A549 treated with Hydrocortisone at 1 μM for 4 hours (cell line): Measurements from ENCODE around the gene PCDHAC2. TPM values are rescaled to one million over a fixed set of nuclear protein-coding genes. Genes with fewer than 3 reads are reported as not detected.

Experiments used
- total RNA-seq: library from RNA; stranded (reverse); fragments of 200-300 nt; extraction: Qiagen RNA extraction; gene quantifications from 5 replicates; pipeline ENCODE4 v1.2.3, GENCODE V29; 2022

The PCDHAC2 gene, protein sequence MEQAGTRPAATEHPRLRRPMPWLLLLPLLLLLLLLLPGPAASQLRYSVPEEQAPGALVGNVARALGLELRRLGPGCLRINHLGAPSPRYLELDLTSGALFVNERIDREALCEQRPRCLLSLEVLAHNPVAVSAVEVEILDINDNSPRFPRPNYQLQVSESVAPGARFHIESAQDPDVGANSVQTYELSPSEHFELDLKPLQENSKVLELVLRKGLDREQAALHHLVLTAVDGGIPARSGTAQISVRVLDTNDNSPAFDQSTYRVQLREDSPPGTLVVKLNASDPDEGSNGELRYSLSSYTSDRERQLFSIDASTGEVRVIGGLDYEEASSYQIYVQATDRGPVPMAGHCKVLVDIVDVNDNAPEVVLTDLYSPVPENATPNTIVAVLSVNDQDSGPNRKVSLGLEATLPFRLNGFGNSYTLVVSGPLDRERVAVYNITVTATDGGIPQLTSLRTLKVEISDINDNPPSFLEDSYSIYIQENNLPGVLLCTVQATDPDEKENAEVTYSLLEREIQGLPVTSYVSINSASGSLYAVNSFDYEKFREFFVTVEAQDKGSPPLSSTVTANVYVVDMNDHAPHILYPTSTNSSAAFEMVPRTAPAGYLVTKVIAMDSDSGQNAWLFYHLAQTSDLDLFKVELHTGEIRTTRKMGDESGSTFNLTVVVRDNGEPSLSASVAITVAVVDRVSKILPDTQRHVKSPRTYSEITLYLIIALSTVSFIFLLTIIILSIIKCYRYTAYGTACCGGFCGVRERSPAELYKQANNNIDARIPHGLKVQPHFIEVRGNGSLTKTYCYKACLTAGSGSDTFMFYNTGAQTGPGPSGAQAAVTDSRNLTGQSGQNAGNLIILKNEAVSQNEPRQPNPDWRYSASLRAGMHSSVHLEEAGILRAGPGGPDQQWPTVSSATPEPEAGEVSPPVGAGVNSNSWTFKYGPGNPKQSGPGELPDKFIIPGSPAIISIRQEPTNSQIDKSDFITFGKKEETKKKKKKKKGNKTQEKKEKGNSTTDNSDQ
- total RNA-seq: 3.3 to 4.9 TPM (median 3.7 TPM) in 5 replicates

DNA sequence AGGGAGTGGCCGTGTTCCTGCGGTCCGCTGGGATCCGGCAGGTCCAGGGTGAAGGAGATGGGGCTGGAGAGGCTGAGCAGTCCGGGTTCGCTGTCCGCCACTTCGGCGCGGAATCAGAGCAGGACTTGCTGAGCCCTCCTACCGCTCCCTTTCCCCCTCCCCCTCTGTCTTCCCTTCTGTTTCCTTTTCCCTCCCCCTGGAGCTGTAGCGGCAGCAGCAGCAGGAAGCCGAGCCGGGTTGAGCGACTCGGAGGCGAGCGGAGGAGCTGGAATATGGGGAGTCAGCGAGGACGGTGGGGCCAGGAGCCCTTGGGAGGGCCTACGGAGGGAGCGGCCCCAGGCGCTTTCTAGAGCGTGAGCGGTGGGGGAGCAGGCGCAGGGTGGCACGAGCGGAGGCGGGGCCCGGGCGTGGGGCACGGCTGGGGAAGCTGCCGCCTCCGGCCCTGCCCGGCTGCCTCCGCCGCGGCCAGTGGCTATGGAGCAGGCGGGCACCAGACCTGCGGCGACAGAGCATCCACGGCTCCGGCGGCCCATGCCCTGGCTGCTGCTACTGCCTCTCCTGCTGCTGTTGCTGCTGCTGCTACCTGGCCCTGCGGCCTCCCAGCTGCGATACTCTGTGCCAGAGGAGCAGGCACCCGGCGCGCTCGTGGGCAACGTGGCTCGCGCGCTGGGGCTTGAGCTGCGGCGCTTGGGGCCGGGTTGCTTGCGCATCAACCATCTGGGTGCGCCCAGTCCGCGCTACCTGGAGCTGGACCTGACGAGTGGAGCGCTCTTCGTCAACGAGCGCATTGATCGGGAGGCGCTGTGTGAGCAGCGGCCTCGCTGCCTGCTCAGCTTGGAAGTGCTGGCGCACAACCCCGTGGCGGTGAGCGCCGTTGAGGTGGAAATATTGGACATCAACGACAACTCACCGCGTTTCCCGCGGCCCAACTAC, at the start of gene PCDHAC2:
PCDHAC2 (plus strand) TSS at position 184 of the 933 bp plus-strand sequence; CDS start at position 475, 291 bp downstream.

DNA sequence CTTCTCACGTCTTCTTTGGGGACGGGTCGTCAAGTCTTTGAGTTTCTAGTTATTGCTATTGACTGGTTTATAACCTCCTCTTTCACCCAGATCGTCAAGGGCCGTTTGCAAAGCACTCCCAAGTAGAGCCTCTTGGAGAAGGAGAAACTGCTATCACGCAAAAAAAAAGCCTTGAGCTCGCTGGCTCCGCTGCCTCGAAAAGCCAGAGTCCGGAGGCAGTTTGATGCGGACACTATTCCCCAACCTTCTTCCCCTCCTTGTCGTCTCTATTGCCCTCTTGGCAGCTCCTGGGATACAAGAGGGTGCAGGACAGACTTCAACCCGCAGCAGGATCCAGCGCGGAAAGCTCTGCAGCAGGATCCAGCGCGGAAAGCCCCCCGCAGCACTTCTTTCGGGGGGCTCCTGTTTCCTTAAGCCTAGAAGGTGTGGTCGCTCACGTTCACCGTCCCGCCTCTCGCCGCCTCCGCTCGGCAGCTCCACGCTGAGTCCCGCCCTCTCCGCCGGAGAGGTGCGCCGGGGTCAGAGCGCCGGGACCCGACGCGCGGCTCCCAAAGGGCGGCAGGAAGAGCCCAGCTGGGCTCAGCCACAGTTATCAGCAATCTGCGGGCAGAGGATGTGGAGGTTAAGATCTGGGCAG, 40.4 kb upstream of the PCDHAC2 start, which contains the start of gene PCDHAC1:
PCDHAC1 (plus strand) TSS at position 494 of the 637 bp plus-strand sequence. CDS start 594 bp downstream, outside the sequence.

Other genes starting within 250 kb of the PCDHAC2 start
- 0.14 to 0.29 TPM (median 0.23 TPM) in 5 replicates for gene PCDHA1, start 180.3 kb upstream of the PCDHAC2 start, total RNA-seq
- 0.06 to 0.08 TPM (median 0.06 TPM) in 3 of 5 replicates, not detected in the others for gene PCDHA2, start 171.6 kb upstream of the PCDHAC2 start, total RNA-seq
- 0.66 to 1.0 TPM (median 0.82 TPM) in 5 replicates for gene PCDHA3, start 165.4 kb upstream of the PCDHAC2 start, total RNA-seq
- gene PCDHA4, start 159.4 kb upstream of the PCDHAC2 start, total RNA-seq: 1.1 to 1.9 TPM (median 1.9 TPM) in 5 replicates
- gene PCDHA5, start 144.9 kb upstream of the PCDHAC2 start, total RNA-seq: 0.70 to 1.1 TPM (median 0.76 TPM) in 5 replicates
- gene PCDHA6, start 138.5 kb upstream of the PCDHAC2 start, total RNA-seq: 0.05 to 0.08 TPM (median 0.08 TPM) in 3 of 5 replicates, not detected in the others
- 0.05 to 0.16 TPM (median 0.09 TPM) in 5 replicates for gene PCDHA7, start 132.2 kb upstream of the PCDHAC2 start, total RNA-seq
- gene PCDHA8, start 125.3 kb upstream of the PCDHAC2 start, total RNA-seq: 0.05 to 0.09 TPM (median 0.06 TPM) in 4 of 5 replicates, not detected in the other
- gene PCDHA9, start 118.1 kb upstream of the PCDHAC2 start, total RNA-seq: not detected in 5 replicates
- gene PCDHA10, start 110.6 kb upstream of the PCDHAC2 start, total RNA-seq: 0.01 to 0.03 TPM (median 0.02 TPM) in 3 of 5 replicates, not detected in the others
- 0.07 to 0.30 TPM (median 0.17 TPM) in 5 replicates for gene PCDHA11, start 97.5 kb upstream of the PCDHAC2 start, total RNA-seq
- gene PCDHA12, start 91.2 kb upstream of the PCDHAC2 start, total RNA-seq: 2.7 to 3.6 TPM (median 2.8 TPM) in 5 replicates
- gene PCDHA13, start 84.4 kb upstream of the PCDHAC2 start, total RNA-seq: 0.06 to 0.10 TPM (median 0.08 TPM) in 3 of 5 replicates, not detected in the others
- gene PCDHAC1, start 40.2 kb upstream of the PCDHAC2 start, total RNA-seq: 1.8 to 2.5 TPM (median 2.2 TPM) in 5 replicates
- gene PCDHB1, start 84.9 kb downstream of the PCDHAC2 start, total RNA-seq: not detected in 5 replicates
- gene PCDHB2, start 128.1 kb downstream of the PCDHAC2 start, total RNA-seq: 3.1 to 3.9 TPM (median 3.4 TPM) in 5 replicates
- gene PCDHB3, start 134.0 kb downstream of the PCDHAC2 start, total RNA-seq: 0.03 to 0.07 TPM in 2 of 5 replicates, not detected in the others
- gene PCDHB4, start 155.3 kb downstream of the PCDHAC2 start, total RNA-seq: 0.06 to 0.10 TPM (median 0.07 TPM) in 3 of 5 replicates, not detected in the others
- 1.1 to 1.8 TPM (median 1.6 TPM) in 5 replicates for gene PCDHB5, start 168.7 kb downstream of the PCDHAC2 start, total RNA-seq
- 0.84 to 1.1 TPM (median 1.0 TPM) in 5 replicates for gene PCDHB6, start 183.6 kb downstream of the PCDHAC2 start, total RNA-seq
- not detected in 5 replicates for gene PCDHB7, start 206.2 kb downstream of the PCDHAC2 start, total RNA-seq
- 0.13 to 0.36 TPM (median 0.30 TPM) in 5 replicates for gene PCDHB8, start 211.3 kb downstream of the PCDHAC2 start, total RNA-seq
- 0.05 to 0.08 TPM (median 0.05 TPM) in 4 of 5 replicates, not detected in the other for gene PCDHB16, start 215.9 kb downstream of the PCDHAC2 start, total RNA-seq
- gene PCDHB9, start 220.7 kb downstream of the PCDHAC2 start, total RNA-seq: 0.03 TPM in 1 of 5 replicates, not detected in the others
- gene PCDHB10, start 225.9 kb downstream of the PCDHAC2 start, total RNA-seq: 0.03 to 0.06 TPM (median 0.05 TPM) in 3 of 5 replicates, not detected in the others
- gene PCDHB11, start 233.2 kb downstream of the PCDHAC2 start, total RNA-seq: 0.03 to 0.08 TPM (median 0.06 TPM) in 5 replicates
- 0.06 TPM in 1 of 5 replicates, not detected in the others for gene PCDHB12, start 242.2 kb downstream of the PCDHAC2 start, total RNA-seq
- gene PCDHB13, start 247.4 kb downstream of the PCDHAC2 start, total RNA-seq: 0.06 to 0.09 TPM (median 0.09 TPM) in 4 of 5 replicates, not detected in the other